Measurements from ENCODE around the gene PSRC1.

PSRC1 gene

GRCh38 chr1:109261006-109261405 lies 21.9 kb downstream of the PSRC1 start:
- POLR2A ChIA-PET: interaction anchor here (0.7 kb wide), 1 partner anchor 16 kb away, joined by 3 read pairs; no protein-coding TSS in a partner anchor
- CTCF ChIA-PET: interaction anchor here (0.7 kb wide), 1 partner anchor 138 kb away, joined by 3 read pairs; no protein-coding TSS in a partner anchor
- DNase-seq (ENCODE audit: extremely low spot score): no peak
- TF ChIP-seq L3MBTL2 (conservative IDR thresholded peaks at IDR 0.05): no peak
- TF ChIP-seq FOXA1 (IDR thresholded peaks at IDR 0.05): no peak
- TF ChIP-seq FOXK2 (IDR thresholded peaks at IDR 0.05): no peak
- no peak for TF ChIP-seq FOXM1 (IDR thresholded peaks at IDR 0.05; ENCODE audit: borderline replicate concordance)
- TF ChIP-seq ELF4 (IDR thresholded peaks at IDR 0.05): no peak
- TF ChIP-seq NFRKB (IDR thresholded peaks at IDR 0.05): no peak
- TF ChIP-seq HDGF (IDR thresholded peaks at IDR 0.05; ENCODE audit: borderline replicate concordance): no peak
- TF ChIP-seq PKNOX1 (IDR thresholded peaks at IDR 0.05): no peak
- no peak for TF ChIP-seq SUZ12 (IDR thresholded peaks at IDR 0.05)
- no peak for TF ChIP-seq CTBP1 (IDR thresholded peaks at IDR 0.05; ENCODE audit: borderline replicate concordance)
- TF ChIP-seq BHLHE40 (IDR thresholded peaks at IDR 0.05; ENCODE audit: borderline replicate concordance): no peak
- no peak for TF ChIP-seq ARNT (IDR thresholded peaks at IDR 0.05)

- no peak for DNase-seq (ENCODE audit: extremely low spot score)
- POLR2A ChIA-PET: no interaction called here
- TF ChIP-seq ELF4 (IDR thresholded peaks at IDR 0.05) (no peak), FOXA1 (IDR thresholded peaks at IDR 0.05) (no peak), PKNOX1 (IDR thresholded peaks at IDR 0.05) (no peak), LEF1 (IDR thresholded peaks at IDR 0.05; ENCODE audit: borderline replicate concordance) (no peak), ARNT (IDR thresholded peaks at IDR 0.05) (no peak), NFRKB (IDR thresholded peaks at IDR 0.05) (no peak), TARDBP (IDR thresholded peaks at IDR 0.05) (no peak), HDGF (IDR thresholded peaks at IDR 0.05; ENCODE audit: borderline replicate concordance) (no peak), FOXM1 (IDR thresholded peaks at IDR 0.05; ENCODE audit: borderline replicate concordance) (no peak), CTBP1 (IDR thresholded peaks at IDR 0.05; ENCODE audit: borderline replicate concordance) (no peak), SP1 (IDR thresholded peaks at IDR 0.05) (no peak), FOXK2 (IDR thresholded peaks at IDR 0.05) (no peak), BHLHE40 (IDR thresholded peaks at IDR 0.05; ENCODE audit: borderline replicate concordance) (no peak), L3MBTL2 (conservative IDR thresholded peaks at IDR 0.05) (no peak)
- CTCF ChIA-PET: interaction anchor here (0.6 to 1.3 kb wide), 3 partner anchors 18 to 273 kb away, joined by 3 to 5 read pairs (median 4); no protein-coding TSS in a partner anchor
Measured at GRCh38 chr1:109259674-109260557, 23.0 kb downstream of the PSRC1 start.

GRCh38 chr1:109258481-109259466 lies 24.2 kb downstream of the PSRC1 start:
- CTCF ChIA-PET: interaction anchor here (1.3 kb wide), 1 partner anchor 19 kb away, joined by 4 read pairs; no protein-coding TSS in a partner anchor
- TF ChIP-seq ARNT (IDR thresholded peaks at IDR 0.05): no peak
- TF ChIP-seq TARDBP (IDR thresholded peaks at IDR 0.05): no peak
- TF ChIP-seq PKNOX1 (IDR thresholded peaks at IDR 0.05): peak; percentile 73
- DNase-seq (ENCODE audit: extremely low spot score): no peak
- POLR2A ChIA-PET: no interaction called here

GRCh38 chr1:109257682-109258421 lies 25.1 kb downstream of the PSRC1 start:
- TF ChIP-seq ELF4 (IDR thresholded peaks at IDR 0.05): no peak
- no peak for TF ChIP-seq SP1 (IDR thresholded peaks at IDR 0.05)
- TF ChIP-seq SUZ12 (IDR thresholded peaks at IDR 0.05): no peak
- no peak for TF ChIP-seq ARNT (IDR thresholded peaks at IDR 0.05)
- no peak for TF ChIP-seq BHLHE40 (IDR thresholded peaks at IDR 0.05; ENCODE audit: borderline replicate concordance)
- no peak for TF ChIP-seq LEF1 (IDR thresholded peaks at IDR 0.05; ENCODE audit: borderline replicate concordance)
- TF ChIP-seq FOXK2 (IDR thresholded peaks at IDR 0.05): no peak
- no peak for TF ChIP-seq FOXA1 (IDR thresholded peaks at IDR 0.05)
- TF ChIP-seq TARDBP (IDR thresholded peaks at IDR 0.05): no peak
- TF ChIP-seq PKNOX1 (IDR thresholded peaks at IDR 0.05): no peak
- no peak for TF ChIP-seq L3MBTL2 (conservative IDR thresholded peaks at IDR 0.05)
- no peak for TF ChIP-seq HDGF (IDR thresholded peaks at IDR 0.05; ENCODE audit: borderline replicate concordance)
- TF ChIP-seq ZNF384 (IDR thresholded peaks at IDR 0.05): no peak
- TF ChIP-seq CTBP1 (IDR thresholded peaks at IDR 0.05; ENCODE audit: borderline replicate concordance): no peak
- TF ChIP-seq NFRKB (IDR thresholded peaks at IDR 0.05): no peak
- ChIA-PET POLR2A (interaction anchor here (1.8 to 2.1 kb wide), 2 partner anchors 44 to 140 kb away, joined by 5 to 11 read pairs; partner anchors contain the start of genes SARS1 and SORT1), CTCF (interaction anchor here (0.6 kb wide), 1 partner anchor 64 kb away, joined by 3 read pairs; no protein-coding TSS in a partner anchor)
- DNase-seq (ENCODE audit: extremely low spot score): no peak

Measured in HEK293T (cell line).